ENCODE measurements around the gene CPVL. TPM values are rescaled to one million over a fixed set of nuclear protein-coding genes. Genes with fewer than 3 reads are reported as not detected.

The CPVL gene
- total RNA-seq, 2 donors from 2014 or later: 32.4 to 53.3 TPM

DNA sequence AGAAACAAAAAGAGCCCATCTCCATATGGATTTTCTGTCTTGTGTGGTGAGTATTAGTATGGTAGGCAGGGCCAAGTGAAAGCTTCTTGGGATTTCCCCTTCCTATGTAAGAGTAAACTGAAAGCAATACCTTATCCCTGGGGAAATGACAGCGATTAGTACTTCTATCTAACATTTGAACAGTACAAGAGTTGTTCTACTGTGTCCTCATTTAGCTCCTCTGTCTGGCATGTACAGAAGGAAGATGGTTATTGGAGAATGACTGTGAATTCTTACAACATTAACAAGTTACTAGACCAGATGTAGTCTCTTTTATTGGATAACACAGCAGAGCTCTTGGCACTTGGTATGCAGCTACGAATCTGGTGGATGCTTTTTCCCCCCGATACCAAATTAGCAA, 170.3 kb downstream of the CPVL start:
- Histone ChIP-seq H3K27me3 (ENCODE audit: control insufficient read depth, insufficient read depth, low read length, poor library complexity, severe bottlenecking) (no peaks in the 10 kb centered on the region), H3K9ac (ENCODE audit: extremely low read depth, low read length, poor library complexity, severe bottlenecking) (no peak overlapping the region), H3K27ac (ENCODE audit: low read depth, low read length) (no peak overlapping the region), H3K4me1 (ENCODE audit: control insufficient read depth, insufficient read depth, low read length) (peaks cover under 1% of the 10 kb centered on the region), H3K4me3 (ENCODE audit: low read length) (no peak overlapping the region), H3K9me3 (ENCODE audit: control insufficient read depth, low read length) (peaks cover 16% of the 10 kb centered on the region), H3K36me3 (ENCODE audit: control insufficient read depth, insufficient read depth, low read length) (no peaks in the 10 kb centered on the region)
- DNase-seq: no peak
- Mint-ChIP-seq H3K4me3 (no peak overlapping the region), H3K36me3 (ENCODE audit: low read depth) (no peaks in the 10 kb centered on the region), H3K27me3 (ENCODE audit: insufficient read depth) (peaks cover 2% of the 10 kb centered on the region), H3K27ac (no peak overlapping the region), H3K9me3 (peaks cover 11% of the 10 kb centered on the region), H3K4me1 (peaks cover 4% of the 10 kb centered on the region)
- TF ChIP-seq, protein P1, sequence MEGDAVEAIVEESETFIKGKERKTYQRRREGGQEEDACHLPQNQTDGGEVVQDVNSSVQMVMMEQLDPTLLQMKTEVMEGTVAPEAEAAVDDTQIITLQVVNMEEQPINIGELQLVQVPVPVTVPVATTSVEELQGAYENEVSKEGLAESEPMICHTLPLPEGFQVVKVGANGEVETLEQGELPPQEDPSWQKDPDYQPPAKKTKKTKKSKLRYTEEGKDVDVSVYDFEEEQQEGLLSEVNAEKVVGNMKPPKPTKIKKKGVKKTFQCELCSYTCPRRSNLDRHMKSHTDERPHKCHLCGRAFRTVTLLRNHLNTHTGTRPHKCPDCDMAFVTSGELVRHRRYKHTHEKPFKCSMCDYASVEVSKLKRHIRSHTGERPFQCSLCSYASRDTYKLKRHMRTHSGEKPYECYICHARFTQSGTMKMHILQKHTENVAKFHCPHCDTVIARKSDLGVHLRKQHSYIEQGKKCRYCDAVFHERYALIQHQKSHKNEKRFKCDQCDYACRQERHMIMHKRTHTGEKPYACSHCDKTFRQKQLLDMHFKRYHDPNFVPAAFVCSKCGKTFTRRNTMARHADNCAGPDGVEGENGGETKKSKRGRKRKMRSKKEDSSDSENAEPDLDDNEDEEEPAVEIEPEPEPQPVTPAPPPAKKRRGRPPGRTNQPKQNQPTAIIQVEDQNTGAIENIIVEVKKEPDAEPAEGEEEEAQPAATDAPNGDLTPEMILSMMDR (conservative IDR thresholded peaks at IDR 0.05): no peak
- 82 to 86% methylated on average over 2 to 3 of the region's 3 CpGs for WGBS, 2 experiments (ENCODE audit: insufficient coverage in 1 of 2, insufficient read length in 1 of 2)

DNA sequence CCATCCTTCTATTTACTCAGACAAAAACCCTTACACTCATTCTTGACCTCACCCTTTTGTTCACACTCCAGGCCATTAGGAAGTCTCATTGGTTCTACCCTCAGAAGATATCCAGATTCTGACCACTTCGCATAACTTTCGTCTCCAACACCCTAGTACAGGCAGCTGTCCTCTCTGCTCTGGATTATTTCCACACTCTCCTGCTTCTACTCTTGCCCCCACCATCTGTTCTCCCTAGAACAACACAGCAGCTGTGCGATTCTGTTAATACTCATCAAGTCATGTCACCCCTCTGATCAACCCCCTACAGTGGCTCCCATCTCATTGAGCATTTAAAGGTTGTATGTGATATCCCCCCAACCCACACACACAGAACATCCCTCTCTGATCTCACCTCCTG, 172.7 kb downstream of the CPVL start:
- TF ChIP-seq, protein P1 (conservative IDR thresholded peaks at IDR 0.05): no peak
- peaks cover 16% of the 10 kb centered on the region for H3K9me3 ChIP-seq (ENCODE audit: control insufficient read depth, low read length)
- Mint-ChIP-seq H3K9me3 (peaks cover 11% of the 10 kb centered on the region), H3K4me1 (no peaks in the 10 kb centered on the region), H3K27me3 (ENCODE audit: insufficient read depth) (peaks cover 2% of the 10 kb centered on the region), H3K27ac (no peak overlapping the region), H3K4me3 (no peak overlapping the region), H3K36me3 (ENCODE audit: low read depth) (no peaks in the 10 kb centered on the region)
- H3K36me3 ChIP-seq (ENCODE audit: control insufficient read depth, insufficient read depth, low read length): no peaks in the 10 kb centered on the region
- WGBS, 2 experiments (ENCODE audit: insufficient coverage in 1 of 2, insufficient read length in 1 of 2): 93 to 100% methylated on average over 2 to 3 of the region's 3 CpGs
- no peaks in the 10 kb centered on the region for H3K4me1 ChIP-seq (ENCODE audit: control insufficient read depth, insufficient read depth, low read length)
- H3K27ac ChIP-seq (ENCODE audit: low read depth, low read length): no peak overlapping the region
- H3K4me3 ChIP-seq (ENCODE audit: low read length): no peak overlapping the region
- no peak for DNase-seq
- H3K27me3 ChIP-seq (ENCODE audit: control insufficient read depth, insufficient read depth, low read length, poor library complexity, severe bottlenecking): no peaks in the 10 kb centered on the region
- H3K9ac ChIP-seq (ENCODE audit: extremely low read depth, low read length, poor library complexity, severe bottlenecking): no peak overlapping the region

DNA sequence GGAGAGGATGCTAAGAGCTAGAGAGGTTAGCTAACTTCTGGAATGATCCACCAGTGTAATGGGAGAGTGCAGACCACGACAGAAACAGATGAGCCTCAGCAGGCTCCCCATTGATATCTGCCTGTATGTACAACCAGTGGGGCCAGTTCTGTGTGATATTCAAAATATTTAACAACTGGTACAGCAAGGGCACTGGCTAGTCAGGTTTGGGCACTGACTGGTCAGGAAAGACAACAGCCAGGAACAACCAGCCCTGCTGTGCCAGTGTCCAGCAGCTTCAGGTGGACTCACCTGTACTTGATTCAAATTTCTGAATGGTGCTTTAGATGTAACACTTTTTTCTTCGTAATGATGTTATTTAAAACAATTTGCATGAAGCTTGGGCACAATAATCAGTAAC, 182.3 kb downstream of the CPVL start:
- Histone ChIP-seq H3K27me3 (ENCODE audit: control insufficient read depth, insufficient read depth, low read length, poor library complexity, severe bottlenecking) (peaks cover 3% of the 10 kb centered on the region), H3K9ac (ENCODE audit: extremely low read depth, low read length, poor library complexity, severe bottlenecking) (no peak overlapping the region), H3K4me3 (ENCODE audit: low read length) (no peak overlapping the region), H3K36me3 (ENCODE audit: control insufficient read depth, insufficient read depth, low read length) (no peaks in the 10 kb centered on the region), H3K9me3 (ENCODE audit: control insufficient read depth, low read length) (no peaks in the 10 kb centered on the region), H3K4me1 (ENCODE audit: control insufficient read depth, insufficient read depth, low read length) (no peaks in the 10 kb centered on the region), H3K27ac (ENCODE audit: low read depth, low read length) (no peak overlapping the region)
- H3K4me3 Mint-ChIP-seq: no peak overlapping the region
- TF ChIP-seq, protein P1 (conservative IDR thresholded peaks at IDR 0.05): no peak
- no peak for DNase-seq
- peaks cover 15% of the 10 kb centered on the region for H3K4me1 Mint-ChIP-seq
- WGBS, 2 experiments (ENCODE audit: insufficient coverage in 1 of 2, insufficient read length in 1 of 2): 84 to 100% methylated on average over 2 of the region's 2 CpGs
- H3K36me3 Mint-ChIP-seq (ENCODE audit: low read depth): no peaks in the 10 kb centered on the region
- no peak overlapping the region for H3K27ac Mint-ChIP-seq
- H3K27me3 Mint-ChIP-seq (ENCODE audit: insufficient read depth): peaks cover 24% of the 10 kb centered on the region
- no peaks in the 10 kb centered on the region for H3K9me3 Mint-ChIP-seq
